ENCODE results near the gene SH3BP5.

The SH3BP5 gene

DNA sequence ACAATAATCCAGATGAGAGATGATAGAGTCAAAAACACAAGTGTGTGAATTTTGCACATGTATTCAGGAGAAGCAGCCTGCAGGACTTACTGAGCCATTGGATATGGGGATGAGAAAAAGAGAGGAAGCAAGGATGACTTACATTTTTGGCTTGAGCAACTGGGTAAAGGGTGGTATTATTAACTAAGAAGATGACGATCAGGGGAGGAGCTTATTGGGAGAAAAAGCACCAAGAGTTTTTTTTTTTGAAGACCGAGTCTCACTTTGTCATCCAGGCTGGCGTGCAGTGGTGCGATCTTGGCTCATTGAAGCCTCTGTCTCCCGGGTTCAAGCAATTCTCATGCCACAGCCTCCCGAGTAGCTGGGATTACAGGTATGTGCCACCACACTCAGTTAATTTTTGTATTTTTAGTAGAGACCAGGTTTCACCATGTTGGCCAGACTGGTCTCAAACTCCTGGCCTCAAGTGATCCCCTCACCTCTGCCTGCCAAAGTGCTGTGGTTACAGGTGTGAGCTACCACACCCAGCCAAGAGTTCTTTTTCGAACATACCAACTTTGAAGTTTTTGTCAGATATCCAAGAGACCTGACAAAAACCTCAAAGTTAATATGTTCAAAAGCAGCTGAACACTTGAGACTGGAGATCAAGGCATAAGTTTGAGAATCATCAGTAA lies 14.8 kb upstream of the SH3BP5 start:
- DNase-seq: no peak

DNA sequence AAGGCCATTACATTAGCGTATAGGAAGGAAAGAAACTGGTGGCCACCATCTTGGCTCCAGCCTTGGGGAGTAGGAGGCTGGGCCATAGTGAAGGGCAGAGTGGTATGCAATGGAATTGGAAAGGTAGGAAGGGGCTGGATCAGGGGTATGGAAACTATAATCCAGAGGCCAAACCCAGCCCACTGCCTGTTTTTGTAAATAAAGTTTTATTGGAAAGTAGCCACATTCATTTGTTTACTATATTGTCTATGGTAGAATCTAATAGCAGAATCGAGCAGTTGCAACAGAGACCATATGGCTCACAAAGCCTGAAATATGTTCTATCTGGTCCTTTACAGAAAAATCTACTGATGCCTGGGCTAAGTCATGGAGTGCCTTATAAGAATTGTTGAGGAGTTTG lies 14.1 kb upstream of the SH3BP5 start:
- DNase-seq: no peak

DNA sequence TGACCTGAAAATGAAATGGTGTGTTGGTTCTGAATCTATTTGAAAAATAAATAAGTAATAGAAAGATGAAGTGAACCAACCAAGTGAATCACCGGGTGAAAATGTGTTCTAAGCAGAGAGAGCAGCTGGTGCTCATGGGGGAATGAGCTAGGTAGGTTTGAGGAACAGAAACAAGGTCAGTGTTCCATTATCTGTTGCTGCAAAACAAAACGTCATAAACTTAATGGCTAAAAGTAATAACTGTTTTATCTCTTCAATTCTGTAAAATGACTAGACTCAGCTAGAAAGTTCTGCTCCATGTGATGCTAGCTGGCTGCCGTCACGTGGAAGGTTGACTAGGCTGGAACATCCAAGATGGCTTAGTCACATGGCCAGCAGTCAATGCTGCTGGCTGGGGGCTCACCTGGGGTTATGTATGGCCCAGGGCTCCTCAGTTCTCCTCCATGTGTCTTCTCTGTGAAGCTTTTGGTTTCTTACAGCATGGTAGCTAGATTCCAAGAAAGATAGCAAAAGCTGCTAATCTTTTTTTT lies 13.3 kb upstream of the SH3BP5 start:
- DNase-seq: no peak

DNA sequence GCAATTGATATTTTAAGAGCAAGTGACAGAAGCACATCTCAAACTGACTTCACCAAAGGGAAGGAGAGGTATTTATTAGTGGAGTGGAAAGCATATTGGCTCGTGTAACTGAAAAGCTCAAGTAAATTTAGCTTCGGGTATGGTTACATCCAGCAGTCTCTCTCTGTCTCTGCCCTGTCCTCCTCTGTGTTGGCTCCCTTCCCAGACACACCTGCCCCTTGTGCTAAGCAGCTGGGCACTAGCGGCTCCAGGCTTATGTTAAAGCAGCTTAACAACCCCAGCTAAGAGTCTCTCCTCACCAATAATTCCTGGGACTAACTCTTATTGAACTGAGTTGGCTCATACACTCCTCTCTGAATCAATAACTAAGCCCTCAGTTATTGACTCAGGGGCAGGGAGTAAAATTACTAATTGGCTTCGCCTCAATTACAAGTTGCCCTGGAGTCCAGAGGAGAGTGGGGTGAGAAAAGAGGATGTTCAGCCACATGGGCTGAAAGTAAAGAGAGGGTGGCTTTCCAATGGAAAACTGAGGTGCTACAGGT lies 12.8 kb upstream of the SH3BP5 start:
- no peak for DNase-seq

DNA sequence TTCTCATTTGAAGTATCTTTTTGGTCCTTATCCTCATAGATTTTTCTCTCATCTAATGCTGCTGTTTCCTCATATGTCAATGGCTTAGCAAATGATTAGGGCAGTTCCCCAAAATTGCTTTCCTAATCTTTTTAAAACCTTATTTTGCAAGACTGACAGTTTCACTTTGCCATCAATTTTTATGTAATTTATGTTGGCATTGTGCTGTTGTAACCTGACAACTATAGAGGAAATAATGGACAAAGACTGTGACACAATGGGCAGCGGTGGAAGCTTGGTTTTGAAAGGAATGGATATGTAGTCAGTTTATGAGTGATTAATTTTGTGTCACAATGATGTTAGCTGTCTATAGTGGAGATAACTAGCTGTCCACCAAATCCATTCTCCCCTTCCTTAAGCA lies 10.6 kb upstream of the SH3BP5 start:
- no peak for DNase-seq

DNA sequence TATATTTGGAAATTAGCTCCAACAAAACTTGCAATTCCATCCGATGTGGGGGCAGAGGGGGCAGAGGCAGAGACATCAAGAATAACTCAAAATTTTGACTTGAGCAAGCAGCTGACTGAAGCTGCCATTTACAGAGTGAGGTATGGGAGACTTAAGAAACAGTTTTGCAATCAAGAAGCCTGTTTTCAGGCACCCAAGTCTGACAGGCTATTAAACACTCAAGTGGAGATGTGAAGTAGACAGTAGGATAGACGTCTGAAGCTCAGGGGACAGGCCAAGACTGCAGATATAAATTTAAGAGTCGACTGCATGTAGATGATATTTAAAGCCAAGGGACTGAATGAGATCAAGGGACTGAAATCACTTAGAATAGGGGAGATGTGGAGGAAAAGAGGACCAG lies 9.9 kb upstream of the SH3BP5 start:
- no peak for DNase-seq

DNA sequence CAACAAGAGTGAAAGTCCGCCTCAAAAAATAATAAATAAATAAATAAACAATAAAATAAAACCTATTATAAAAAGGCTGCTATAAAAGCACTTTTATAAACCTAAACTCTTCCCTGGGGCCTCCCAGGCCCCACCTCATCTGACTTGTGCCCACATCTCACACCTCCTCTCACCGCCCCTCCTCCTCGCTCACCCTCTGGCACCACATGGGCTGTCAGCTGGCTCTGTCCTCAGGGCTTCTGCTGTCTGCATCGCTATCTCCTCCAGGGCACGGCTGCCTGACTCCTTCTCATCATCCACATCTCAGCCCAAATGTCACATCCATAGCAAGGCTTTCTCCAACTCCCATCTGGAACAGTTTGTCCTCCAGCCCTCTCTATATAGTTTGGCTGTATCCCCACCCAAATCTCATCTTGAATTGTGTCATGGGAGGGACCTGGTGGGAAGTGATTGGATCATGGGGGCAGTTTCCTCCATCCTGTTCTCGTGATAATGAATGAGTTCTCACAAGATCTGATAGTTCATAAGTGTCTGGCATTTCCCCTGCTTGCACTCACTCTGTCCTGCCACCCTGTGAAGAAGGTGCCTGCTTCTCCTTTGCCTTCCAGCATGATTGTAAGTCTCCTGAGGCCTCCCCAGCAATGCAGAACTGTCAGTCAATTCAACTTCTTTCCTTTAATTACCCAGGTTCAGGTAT lies 8.8 kb upstream of the SH3BP5 start:
- DNase-seq: no peak

DNA sequence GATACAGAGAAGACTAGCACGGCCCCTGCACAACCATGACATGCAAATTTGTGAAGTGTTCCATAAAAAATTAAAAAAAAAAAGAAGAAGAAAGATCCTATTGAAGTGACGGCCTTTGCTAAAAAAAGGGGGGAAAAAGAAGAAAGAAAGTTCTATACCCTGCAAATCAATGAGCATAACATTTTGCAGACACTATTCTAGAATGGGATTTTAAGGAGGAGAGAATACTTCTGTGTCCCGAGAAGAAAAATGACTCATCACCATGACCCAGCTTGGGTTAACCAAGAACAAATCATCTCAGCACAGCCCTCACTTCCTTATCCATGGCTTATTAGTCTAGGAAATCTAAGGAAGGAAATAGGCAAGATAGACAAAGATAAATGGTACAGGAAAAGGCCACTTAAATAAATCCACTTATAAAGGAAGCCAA lies 7.4 kb upstream of the SH3BP5 start:
- no peak for DNase-seq

DNA sequence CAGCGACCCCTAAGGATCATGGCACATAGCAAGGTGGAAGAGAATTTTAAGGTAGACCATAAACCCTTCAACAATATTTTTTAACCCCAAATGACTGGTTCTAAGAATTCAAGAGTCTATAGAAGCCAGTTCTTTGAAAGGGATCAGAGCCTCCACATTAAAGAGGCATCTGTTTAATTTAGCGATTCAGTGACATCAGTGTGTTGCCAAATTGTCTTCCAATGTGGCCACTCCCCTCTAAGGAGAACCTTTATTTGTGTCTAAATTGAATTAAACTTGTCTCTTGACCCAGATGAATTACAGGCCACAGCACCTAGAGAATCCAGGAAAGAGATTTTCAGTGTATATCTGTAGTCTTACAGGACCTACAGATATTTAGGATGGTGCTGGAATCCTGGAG lies 6.6 kb upstream of the SH3BP5 start:
- DNase-seq: no peak

DNA sequence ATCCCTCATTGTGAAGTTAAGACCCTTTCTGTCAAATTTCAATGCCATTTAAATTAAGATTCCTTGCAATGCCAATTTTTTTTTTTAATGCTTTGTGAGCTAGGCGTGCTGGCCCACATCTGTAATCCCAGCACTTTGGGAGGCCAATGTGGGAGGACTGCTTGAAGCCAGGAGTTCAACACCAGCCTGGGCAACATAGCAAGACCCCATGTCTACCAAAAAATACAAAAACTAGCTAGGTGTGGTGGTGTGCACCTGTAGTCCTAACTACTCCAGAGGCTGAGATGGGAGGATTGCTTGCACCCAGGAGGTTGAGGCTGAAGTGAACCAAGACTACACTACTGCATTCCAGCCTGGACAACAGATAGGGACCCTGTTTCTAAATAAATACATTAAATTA lies 5.6 kb upstream of the SH3BP5 start:
- no peak for DNase-seq

DNA sequence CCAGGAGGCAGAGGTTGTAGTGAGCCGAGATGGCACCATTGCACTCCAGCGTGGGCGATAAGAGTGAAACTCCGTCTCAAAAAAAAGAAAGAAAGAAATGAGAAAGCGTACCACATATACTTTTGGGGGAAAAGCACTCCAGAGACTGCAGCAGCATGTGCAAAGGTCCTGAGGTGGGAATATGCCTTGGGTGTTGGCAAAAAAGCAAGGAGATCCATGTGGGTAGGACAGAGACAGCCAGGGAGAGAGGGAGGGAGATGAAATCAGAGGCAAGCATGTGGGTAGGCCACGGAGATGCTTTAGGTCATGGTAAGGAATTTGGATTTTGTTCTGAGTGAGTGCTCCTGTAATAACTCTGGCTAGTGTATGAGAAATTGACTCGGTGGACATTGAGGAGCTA lies 3.7 kb upstream of the SH3BP5 start:
- DNase-seq: no peak

DNA sequence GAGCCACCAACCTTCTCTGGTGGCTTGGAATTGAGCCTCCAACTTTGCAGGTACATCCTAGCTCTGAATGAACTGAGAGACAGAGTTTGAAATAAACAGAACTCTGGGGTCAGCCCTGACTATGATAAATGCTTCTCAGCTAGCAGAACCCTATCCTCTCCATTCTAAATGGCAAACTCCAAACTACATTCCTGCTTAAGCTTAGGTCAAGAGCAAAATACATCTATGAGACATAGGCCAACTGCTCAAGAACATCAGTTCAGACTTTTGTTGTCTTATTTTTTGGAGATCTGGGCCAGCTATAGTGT lies 1.5 kb upstream of the SH3BP5 start:
- DNase-seq: no peak

DNA sequence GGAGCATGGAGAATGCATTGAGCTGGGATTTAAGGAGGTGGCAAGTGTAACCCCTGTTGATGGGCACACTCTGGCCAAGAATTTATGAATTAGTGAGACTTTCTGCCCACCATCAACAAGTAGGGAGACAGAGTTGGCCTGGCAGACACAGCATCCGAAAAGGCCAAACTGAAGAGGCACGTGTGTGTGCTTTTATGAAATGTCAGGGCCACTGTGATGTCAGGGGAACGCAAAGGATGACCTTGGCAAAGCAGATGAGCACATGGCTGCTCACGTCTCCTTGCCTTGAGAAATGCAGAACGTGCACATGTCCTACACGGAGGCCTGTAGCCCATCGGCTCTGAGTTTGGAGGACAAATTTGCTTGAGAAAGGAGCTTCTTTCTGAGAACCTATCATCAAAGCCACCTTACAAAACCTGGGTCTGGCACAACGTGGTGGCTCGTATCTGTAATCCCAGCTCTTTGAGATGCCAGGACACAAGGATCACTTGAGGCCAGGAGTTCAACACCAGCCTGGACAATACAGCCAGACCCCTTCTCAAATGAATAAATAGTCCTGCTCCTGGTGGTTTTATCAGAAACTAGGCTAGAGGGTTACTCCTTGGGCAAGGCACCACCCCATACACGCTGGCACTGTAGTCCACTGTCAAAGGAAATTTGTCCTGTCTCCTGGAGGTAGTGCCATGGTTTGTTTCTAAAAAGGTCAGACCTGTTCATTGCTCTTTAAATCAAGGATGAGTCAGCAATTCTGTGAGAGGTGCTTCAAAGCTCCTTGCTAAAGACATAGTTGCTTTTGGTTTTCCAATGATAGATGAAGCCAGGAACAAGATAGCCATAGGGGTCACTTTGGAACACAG lies 941 bp upstream of the SH3BP5 start:
- DNase-seq: no peak

DNA sequence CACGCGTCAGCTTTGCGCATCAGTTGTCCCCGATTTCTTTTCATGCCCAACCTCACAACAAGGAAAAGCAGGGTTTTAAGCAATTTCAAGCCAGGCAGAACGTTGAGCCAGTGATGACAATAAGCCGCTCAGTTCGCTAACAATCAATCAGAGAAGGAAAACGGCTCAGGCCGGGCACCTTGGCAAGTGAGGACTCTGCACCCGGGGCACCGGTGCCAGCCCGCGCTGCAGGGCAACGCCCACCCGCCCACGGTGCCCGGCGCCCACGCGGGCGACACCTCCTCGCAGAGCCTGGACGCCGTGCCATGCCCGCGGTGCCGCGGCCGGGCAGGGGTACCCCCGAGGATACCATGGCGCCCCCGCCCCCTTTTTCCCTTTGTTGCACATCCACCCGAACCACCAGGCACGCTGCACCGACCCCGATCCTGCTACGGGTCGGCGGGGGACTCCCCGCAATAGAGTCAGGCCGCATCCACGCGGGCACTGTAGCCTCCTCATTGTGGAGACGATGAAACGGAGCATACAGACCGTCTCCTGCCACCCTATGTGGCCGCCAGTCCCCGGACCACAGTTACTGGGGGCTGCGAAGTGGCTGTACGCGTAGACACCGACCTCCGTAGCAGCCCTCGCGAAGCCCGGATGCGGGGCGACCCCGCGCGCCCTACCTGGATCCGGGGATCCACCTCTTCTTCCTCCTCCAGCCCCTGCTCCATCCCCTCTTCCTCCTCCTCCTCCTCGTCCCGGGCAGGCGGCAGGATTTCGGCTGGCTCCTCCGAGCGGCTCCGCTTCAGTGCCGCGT lies 581 bp downstream of the SH3BP5 start:
- DNase-seq: peak; percentile 19

DNA sequence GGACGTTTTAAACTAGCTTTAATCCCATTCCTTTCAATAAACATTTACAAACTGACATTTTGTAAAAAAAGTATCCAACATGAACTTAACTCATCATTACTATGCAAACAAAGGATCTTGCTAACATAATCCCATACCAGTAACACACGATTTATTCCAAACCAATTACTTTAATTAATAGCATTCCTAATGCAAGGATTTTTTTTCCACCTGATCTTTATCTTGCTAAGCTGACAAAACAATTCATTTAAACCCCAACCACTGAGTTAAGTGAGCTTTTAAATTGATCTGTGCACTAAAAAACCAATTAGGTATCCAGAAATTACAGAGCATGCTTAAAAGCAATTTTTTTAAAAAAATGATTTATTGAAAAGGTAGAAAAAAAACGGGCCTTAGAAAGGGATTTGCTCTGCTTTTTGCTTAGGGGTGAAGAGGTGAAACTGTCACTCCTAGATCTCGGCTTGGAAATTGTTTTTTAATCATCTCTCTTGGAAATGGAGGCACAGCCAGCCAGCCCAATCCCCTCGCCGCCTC lies 1.2 kb downstream of the SH3BP5 start:
- DNase-seq: no peak

DNA sequence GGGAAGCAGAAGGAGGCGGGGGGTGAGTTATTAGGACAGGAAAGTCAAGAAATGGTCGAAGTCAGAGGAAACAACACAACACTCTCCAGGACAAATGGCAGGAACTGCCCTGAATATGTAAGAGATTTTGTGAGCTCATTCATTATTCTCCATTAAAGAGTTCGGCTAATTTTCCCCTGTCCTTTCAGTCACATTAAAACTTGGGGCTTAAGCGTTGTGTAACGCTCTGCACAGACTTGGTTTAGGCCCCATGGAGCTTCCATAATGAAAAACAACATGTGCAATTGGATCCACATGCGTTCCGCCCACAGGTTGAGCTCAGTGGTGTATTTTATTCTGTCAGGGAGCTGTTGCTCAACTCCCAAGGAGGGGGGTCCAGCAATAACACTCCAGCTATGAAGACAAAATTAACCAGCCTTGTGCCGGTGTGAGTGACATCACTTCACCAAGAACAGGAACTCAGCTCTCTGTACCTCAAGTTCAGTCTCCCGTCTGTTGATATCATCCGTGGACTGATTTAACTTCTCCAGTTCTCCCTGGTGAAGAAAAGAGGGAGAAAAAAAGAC lies 2.3 kb downstream of the SH3BP5 start:
- DNase-seq: no peak

DNA sequence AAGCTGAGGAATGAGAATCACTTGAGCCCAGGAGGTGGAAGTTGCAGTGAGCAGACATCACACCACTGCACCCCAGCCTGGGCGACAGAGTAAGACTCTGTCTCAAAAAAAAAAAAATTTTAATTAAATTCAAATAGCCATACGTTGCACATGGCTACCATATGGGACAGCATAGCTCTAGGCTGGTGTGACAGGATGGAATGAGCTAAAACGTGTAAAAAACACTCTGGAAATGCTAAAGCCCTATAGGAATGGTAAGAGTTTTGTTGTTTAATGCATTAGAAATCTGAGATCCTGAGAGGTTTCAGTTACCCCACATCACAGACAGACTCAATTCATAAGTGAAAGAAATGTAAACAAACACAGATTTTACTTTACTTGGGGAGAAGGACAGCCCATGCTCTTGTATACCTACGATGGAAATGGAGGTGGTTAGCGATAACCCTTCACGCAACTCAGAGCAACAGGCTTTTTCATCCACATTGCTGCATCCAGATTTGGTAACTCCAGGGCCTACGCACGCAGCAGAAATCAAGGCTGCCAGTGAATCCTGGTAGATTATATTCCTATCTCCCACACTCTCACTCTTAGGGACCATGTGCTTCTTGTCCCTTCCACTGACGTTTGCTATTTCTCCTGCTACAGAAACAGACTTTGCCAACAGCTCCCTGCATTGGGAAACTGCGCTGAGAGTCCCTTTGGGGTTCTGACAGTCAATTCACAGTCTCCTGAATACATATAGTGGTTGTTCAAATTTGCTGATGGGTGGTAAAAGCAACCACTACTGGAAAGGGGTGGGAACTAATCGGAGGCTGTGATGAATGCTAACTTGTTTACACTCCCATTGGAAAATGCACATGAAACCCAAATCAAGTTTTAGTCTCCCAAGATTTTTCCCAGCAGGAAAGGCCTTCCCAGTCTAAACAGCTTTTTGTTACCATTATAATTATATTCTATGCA lies 3.1 kb downstream of the SH3BP5 start:
- DNase-seq: no peak

DNA sequence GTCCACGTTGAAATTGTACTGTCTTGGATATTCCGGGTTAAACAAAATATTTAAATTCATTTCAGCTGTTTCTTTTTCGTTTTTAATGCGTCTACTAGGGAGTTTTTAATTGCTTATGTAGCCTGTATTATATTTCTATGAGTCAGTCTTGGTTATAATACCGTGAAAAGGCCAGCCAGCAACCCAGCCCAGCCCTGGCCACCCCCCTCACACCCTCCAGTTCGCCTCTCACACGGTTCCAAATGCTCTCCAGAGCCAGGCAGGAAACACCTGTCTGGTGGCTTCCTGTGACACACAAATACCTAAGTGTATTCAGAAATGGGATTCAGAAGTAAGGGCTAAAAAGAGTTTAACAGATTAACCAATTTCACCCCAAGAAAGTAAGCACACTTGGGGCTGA lies 4.4 kb downstream of the SH3BP5 start:
- DNase-seq: peak; percentile 19

DNA sequence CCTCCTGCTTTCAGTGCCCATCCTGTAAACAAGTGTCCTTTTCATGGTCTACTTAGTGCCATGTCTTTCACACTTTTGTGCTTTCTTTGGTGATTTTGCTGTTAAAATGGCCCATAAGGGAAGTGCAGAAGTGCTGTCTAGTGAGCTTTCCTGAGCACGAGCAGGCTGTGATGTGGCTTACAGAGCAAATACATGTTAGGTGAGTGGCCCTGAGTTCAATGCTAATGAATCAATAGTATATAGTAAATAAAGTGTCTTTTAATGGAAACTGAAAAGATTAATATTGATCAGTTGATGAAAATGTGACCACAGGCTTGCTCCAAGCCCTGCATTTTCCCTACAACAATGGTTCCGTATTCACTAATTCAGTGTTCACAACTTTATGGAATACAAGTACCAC lies 5.7 kb downstream of the SH3BP5 start:
- no peak for DNase-seq

DNA sequence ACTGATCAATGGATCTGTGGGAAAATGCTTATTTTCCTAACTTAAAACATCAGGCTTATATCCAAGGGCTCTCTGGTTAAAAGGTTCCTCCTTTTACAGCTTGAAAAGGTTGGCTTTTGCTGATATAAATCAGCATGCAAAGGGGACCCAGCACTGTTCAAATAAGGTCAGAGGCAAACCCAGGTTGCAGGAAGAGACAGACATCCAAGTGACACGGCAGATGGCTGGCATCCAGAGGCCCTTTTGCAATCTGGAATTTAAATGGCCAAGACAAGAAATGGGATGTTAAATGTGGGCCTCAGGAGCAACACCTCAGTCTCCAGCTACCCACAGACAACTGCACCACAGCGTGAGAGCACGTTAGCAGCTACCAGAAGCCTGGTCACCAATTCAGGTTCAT lies 6.3 kb downstream of the SH3BP5 start:
- no peak for DNase-seq

DNA sequence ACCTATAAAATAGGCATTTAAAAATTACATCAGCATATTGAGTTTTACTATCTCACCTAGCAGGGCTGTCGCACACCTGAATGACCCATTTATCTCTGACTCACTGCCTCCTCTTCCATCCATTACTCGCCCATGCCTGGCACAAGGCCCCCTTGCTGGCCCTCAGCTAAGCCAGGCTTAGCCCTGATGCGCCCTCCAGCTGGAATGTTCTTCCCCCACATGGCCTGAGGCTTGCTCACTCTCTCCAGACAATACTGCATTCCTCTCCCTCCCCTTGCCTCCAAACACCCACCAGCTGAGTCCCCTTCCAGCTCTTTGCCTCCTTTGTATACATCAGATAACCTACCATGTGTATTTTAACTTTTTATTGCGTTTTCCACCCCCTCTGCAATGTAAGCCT lies 7.2 kb downstream of the SH3BP5 start:
- no peak for DNase-seq

Data from stimulated activated CD4-positive, alpha-beta T cell treated with anti-CD3 and anti-CD28 coated beads, Interleukin-1b, Interleukin-23, amount 100 ng/mL, for 48 hours (primary cell).